CD4-positive, alpha-beta T cell treated with Interleukin-17A for 1 hour (primary cell): Measurements from ENCODE around the gene SCN5A.
A peak's percentile ranks its signal among the peaks of the same experiment; 100 is the strongest.

Experiments used
- DNase-seq: peaks from one replicate; pipeline ENCODE4 v3.0.0-alpha.2; 2020

Gene SCN5A

DNA sequence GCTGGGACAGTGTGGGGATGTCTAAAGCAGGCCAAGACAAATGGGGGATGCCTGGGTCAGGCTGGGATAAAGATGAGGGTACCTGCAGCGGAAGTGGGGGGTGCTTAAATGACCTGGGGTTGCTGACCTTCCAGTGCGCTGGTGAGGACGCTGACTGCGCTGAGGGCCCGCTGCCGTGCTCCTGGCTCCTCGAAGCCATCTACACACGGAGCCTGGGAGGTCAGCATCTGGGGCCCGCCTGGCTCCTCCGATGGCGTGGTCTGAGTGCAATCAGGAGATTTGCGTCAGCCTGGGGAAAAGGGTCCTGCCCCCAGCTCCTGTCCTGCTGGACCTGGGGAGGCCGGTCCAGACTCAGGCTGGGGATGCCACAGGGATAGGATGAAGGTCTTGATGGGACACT, 50.7 kb downstream of the SCN5A start:
- no peak for DNase-seq

DNA sequence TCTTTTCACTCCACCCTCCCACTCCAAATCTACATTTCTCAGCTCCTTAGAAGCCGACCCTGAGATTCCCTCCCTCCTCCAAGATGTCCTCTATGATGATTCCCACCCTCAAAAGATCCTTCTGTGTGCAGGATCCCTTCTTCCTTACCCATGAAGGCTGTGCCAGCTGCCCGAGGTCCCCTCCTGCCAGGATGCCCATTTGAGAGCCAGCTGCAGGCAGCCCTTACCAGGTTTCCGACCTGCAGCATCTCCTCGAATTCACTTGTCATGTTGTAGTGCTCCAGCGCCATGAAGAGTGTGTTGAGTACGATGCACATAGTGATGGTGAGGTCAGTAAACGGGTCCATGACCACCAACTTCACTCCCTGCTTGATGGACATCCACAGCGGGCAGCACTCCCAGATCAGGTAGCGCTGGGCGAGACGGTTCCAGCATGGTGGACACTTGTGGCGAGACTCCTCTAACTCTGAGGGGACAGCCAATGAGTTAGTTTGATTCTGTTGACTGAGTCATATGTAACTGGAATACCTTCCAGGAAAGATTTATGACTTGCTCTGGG, 51.9 kb downstream of the SCN5A start:
- DNase-seq: no peak

DNA sequence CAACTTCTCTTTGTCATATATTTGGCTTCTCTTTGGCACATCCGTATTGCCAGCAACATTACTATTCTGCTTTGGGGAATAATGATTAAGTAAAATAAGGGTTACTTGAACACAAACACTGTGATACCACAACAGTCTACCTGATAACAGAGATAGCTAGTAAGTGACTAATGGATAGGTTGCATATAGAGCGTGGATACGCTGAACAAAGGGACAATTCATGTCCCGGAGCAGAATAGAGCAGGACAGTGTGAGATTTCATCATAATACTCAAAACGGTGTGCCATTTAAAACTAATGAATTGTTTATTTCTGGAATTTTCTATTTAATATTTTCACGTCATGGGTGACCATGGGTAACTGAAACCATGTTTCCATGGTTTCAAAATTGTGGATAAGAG, 54.1 kb downstream of the SCN5A start:
- no peak for DNase-seq

DNA sequence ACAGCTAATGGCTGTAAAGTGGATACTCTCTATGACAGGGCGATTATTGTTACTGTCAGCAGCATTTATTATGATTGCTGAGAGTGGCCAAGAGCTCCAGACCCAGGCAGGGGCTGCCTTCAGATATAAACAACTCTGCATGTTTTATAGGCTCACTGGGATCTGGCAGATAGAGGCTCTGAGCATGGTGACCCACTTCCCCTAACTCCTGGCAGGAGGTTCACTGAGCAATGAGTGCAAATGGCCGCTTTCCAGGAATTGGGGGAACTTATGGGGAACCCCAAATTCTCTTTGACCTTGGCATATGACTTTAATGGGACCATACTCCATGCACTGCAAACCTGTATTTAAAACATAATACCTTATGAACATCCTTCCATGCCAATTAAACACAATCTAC, 59.0 kb downstream of the SCN5A start:
- DNase-seq: no peak

DNA sequence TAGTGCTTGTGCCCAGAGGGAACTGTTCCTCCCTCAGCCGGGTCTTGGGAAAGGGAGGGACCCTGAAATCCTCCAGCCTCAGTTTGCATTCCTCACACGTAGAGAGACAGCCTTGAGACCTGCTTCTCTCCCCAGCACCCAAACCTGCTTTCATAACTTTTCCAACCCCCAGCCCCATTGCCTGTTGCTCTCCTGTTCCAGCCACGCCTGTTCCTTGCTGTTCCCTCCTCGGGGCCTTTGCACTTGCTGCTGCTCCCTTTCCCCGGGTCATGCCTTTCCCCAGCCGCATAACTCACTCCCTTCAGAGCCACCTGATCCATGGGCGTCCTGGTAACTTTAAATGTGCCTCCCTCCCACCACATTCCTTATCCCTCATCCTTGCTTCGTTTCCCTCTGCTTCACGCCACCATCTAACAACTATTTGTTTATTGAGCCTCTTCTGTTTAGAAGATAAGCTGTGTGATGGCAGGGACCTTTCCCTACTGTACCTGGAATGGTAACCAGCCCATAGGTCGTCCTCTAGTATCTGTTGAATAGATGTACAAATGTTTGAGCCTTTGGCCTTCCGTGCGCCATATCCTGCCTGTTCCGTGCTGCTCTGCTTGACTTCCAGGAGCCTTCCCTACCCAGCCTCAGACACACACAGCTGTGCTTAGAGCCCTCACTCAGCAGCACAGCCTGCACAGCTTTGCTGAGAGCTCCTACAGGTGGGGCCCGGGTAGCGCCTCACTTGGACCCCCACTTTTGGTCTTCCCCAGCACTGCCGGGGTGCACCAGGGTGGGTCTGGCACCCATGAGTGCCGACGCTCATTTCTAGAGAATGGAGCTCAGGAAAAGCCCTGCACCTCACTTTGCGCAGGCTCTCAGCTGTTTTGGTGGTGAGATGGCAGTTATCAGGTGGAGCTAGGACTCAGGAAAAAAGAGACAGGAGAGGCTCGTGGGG, 60.2 kb downstream of the SCN5A start:
- DNase-seq: no peak

DNA sequence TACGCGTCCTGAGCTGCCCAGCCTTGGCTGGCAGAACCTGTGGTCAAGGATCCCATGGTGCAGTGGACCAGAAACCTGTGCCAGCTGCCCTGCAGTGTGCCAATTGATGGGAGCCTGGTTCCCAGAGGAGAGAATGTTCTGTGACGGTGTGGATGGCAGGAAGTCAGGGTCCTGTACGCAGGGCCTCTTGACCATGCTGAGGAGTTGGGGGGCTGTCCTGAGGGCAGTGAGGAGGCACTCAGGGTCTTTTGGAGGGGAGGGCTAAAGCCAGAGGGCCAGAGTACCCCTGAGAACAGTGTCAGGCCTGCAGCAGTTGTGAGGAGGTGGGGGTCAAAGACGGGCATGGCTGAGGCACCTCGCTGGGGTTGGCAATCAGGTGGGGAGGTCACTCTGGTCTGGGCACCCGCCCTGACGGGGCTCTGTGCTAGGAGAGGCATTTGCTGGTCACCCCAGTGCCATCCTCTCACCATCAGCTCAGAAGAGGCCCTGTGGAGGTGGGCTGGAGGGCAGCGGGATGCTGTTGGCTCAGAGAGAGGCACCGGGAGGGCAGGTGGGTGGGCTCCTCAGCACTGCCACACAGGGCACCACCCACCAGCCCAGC, 61.0 kb downstream of the SCN5A start:
- DNase-seq: no peak

DNA sequence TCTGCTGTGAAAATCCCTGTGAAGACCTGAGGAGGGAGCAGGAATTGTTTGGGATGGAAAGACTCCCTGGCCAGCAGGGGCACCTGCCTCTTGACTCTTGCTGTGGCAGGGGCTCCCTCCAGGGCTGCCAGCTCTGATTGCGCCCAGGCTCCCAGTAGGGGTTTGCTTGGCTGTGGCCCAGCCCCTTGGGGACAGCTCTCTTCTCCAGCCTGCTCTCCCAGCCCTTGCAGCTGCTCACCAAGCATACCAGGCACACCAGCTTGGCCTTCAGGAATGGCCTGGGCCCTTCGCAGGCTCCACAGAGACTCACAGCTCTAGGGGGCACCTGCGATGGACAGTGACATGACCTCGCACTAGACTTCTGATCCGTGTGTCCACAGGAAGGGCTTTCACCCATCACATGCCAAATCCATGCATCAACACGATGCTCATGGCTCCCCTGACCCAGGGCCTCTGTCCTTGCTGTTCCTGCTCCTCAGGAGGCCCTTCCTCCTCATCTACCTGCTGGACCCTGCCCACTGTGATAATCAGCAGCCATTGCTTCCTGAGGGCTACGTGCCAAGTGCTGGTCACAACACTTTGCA, 61.8 kb downstream of the SCN5A start:
- no peak for DNase-seq

DNA sequence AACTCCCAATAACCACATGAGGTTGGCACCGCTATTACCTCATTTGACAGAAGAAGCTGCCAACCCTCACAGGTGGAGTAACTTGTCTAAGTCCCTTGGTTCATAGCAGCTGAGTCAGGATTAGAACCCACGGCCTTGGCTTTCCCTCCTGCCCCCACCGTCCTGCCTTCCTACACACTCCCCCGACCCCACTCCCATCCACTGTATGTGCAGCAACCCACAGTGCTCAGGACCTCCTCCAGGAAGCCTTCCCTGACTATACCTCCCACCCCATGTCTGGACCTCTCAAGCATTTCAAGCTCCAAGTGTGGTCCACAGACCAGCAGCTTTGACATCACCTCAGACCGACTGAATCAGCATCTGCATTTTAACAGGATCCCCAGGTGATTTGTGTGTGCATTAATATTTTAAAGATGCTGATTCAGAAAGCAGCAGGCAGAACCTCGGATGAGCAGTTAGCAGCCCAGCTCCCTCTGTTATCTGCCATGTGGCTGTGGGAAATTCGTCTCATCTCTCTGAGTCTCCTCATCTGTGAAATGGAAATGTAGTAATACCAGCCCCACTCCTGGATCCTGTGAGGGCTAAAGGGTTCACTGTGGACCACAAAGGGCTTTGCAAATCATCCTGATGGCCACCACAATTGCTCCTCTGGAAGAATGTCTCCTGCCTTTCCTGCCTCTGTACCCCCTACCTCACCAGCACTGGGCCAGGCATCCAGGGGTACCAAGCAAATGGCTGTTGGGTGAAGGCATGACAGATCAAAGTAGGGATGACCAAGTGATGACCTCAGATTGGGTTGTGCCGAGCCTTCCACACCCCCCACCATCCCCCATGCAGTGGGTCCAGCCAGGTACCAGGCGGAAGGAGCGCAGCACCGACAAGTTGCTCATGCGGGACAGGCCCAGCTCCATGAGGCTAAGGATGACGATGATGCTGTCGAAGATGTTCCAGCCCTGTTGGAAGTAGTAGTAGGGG, 62.7 kb downstream of the SCN5A start:
- no peak for DNase-seq

DNA sequence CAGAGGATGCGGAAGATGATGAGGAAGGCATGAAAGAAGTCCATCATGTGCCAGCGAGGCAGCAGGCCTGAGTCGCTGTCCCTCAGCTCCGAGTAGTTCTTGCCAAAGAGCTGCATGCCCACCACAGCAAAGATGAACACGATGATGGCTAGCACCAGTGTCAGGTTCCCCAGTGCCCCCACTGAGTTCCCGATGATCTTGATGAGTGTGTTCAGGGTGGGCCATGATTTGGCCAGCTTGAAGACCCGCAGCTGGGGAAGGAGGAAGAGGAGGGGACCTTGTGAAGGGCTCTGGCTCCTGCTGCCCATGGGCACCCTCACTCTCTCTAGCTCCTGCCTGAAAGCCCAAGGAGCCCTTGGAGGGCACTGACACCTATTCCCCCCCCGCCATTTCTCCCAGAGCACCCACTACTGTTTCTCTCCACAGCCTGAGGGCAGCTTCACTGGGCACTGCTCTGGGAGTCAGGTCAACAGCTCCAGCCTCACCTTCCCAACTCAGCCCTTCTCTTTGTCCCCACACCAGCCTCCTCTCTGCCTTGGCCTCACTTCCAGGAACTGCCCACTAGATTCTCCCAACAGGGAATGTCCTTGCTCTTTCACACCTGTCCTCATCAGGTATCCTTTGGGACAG, 63.6 kb downstream of the SCN5A start:
- DNase-seq: no peak

DNA sequence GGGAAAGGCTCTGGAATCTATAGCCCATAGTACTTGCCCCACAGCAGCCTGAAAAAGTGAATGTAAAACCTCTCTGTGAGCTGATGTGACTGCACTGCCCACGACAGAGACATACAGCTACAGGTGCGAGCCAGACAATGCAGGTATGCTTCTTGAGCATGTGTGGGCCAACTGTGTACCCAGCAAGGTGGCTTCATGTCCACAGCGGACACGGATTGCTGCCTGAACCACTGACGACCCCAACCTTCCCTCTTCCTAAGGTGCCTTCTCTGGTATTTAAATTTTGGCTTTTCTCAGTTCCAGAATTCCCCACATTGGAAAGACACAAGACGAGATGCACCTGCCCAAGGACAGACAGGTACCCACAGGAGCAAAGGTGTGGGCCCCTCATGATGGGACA, 65.8 kb downstream of the SCN5A start:
- DNase-seq: no peak

DNA sequence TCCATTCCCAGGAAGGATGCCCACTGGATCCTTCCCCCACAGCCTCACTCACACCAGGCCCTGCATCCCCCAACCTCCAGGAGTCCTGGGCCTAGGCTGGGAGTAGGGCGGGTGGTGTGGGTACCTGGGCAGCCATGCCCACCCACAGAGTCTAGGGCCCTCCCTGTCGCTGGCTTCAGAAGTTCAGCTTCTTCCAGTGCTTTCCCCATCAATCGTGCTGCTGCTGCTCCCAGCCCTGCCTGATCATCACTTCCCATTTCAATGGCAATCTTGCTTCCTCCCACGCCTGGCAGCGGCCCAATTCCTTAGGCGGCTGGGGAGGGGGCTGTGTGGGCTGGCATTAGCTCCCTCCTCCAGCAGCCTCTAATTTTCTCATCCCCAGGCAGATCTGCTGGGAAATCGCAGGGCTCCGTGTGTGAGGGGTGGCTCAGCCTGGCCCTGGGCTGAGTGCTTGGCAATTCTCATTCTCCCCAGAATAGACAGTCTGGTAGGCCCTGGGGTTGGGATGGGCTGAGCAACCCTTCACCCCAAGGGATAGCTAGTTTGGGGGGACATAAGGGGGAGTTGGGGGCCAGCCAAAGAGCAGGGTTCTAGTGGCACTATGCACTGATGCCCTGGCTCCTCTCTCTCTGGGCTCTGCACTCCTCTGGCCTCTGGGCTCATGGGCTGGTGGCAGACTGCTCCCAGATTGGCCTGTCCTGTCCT, 66.4 kb downstream of the SCN5A start:
- no peak for DNase-seq

DNA sequence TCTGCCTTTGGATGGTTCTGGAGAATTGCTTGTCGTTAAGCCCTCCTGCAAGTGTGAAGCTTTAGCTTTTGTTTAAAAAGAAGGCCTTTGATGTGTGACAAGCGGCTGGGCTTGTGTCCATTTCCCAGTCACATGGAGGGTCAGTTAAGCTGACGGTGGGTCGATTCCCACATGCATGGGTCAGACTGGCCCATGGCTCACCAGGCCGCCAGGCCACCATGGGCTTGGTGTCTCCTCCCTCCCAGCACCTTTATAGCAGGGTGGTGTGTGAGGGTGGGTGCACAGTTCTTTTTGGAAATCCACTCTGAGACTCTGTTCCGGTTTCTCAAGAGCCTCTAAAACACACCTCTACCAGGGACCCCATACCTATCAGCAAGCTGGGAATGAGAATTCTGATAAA, 67.2 kb downstream of the SCN5A start:
- no peak for DNase-seq

DNA sequence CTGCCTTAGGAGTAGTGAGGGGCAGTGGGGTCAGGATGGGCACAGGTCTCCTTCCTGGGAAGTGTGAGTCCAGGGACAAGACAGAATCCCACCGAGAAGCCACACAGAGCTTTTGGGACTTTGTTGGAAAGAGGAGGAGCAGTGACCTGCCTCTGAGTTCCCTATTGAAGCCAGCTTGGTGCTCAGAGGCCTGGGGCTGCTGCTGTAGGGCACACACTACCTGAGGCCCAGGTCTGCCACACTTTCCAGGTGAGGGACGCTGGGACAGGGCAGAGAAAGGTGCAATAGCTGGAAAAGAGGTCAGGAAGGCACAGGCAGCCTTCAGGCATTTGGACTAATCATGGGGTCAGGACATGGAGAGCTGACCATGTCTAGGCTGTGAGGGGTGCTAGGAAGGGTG, 67.7 kb downstream of the SCN5A start:
- DNase-seq: no peak

DNA sequence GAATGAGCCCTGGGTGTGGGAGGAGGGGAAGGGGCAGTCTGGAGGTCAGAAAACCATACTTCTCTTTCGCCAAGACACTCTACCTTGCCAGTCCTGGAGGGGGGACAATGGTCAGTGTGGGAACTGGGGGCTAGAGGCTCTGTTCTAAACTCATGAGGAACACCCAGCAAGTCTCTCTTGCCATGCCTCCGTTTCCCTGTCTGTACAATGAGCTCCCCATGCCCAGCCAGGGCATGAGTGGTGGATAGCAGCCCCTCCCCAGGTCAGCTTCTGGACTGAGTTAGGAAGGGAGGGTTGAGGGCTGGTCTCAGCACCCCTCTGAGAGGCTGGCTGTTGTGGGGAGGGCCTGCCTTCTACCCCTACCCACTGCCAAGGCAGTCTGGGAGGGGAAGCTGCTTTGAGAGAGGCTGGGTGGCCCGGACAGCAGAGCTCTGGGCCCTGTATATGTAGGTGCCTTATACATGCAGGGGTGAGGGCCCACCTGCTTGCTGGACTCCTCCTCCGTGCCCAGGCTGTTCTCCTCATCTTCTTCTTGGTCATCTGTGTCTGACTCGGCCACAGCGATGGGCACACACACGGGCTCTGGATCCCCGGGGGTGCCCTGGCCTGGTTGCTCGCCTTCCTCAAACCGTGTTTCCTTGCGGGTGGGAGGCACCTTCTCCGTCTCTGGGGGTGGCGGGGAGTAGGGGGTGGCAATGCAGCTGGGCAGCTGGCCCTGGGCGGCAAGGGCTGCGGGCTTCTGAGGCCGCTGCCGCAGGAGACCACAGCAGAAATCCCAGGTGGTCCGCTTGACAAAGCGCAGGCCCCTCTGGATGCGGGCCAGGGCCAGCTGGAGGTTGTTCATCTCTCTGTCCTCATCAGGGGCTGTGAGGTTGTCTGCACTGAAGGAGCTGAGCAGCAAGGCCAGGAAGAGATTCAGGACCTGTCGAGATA, 68.8 kb downstream of the SCN5A start:
- DNase-seq: no peak

DNA sequence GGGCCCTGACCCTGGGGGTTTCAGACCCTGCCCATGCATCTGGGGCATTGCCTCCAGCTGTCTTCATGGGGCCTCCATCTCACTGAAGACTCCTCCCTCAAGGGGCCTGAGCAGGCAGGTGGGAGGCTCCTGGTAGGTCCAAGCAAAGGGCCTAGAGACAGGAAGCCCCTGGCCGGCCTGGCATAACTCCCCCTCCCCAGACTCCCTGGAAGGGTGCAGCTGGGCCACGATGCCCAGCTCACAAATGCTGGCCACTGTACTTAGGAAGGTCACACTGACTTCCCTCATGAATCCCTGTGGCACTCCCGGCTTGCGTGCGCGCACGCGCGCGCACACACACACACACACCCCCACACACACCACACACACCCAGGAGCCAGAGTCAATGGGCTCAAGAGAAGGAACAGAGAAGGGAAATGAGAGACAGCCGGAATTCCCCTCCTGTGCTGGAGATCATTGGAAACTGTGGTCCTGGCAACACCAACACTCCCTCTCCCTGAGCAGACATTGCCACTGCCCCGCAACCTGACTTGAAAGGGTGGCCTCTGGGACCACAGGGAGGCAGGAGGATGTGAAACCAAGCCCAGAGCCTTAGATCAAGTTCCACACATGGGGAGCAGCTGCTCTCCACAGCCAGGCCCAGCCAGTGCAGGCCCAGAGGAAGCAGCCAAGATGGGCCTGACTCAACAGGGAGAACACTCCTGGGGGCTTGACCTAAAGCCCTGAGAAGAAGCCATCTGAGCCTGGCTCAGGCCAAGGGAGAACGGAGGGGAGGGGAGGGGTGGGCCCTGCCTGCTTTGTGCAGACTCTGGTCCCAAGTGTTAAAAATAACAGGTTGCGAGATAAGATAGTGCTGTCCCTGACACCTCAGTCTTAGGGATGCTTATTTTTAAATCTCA, 69.7 kb downstream of the SCN5A start:
- peak; percentile 7 for DNase-seq

DNA sequence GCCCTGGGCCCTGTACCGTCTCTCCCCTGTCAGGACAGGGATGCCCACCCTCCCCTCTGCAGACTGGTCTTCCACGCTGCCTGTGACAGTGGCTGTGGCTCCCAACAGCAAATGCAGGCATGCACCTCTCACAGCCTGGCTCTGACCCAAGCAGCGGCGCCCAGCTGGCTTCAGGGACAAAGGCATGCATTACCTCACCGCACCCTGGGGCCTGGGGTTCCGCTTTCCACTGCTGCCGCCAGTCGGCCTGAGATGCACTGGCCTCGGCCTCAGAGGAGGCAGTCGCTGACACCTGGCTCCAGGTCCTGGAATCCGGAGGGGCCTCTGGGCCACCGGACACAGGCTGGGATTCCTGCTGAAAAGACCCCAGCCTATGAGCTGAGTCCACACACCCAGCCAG, 70.3 kb downstream of the SCN5A start:
- no peak for DNase-seq

DNA sequence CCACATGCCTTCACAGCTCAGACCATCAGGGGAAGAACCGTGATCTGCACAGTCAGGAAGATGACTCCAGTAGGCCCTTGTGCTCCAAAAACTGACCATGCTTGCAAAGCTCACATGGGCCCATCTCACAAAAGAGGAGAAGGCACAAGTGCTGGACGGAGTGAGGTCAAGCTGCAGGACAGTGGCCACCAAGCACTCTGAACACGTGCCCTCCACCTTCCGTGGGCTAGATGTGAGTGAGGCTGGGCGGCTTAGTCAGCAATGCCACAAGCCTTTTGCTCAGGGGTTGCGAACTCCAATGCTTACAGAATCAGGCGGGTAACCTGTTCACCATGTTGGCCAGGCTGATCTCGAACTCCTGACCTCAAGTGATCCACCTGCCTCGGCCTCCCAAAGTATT, 70.9 kb downstream of the SCN5A start:
- DNase-seq: no peak

DNA sequence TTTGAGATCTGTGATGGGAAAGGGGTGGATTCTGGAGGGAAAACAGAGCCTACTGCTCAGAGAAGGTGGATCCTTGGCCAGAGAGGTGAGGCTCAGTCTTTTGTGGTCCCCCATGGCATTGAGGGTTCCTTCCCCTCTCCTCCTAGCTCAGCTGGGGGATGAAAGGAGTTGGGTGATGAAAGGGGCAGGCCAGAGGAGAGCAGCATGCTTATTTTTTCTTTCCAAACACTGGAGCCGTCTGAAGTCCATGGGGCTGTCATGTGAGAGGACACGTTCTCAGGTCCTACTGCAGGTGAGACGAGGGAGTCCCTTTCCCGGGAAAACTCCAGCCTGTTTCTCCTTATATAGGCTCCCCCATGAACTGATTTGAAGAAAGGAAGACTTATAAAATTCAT, 71.4 kb downstream of the SCN5A start:
- DNase-seq: no peak

DNA sequence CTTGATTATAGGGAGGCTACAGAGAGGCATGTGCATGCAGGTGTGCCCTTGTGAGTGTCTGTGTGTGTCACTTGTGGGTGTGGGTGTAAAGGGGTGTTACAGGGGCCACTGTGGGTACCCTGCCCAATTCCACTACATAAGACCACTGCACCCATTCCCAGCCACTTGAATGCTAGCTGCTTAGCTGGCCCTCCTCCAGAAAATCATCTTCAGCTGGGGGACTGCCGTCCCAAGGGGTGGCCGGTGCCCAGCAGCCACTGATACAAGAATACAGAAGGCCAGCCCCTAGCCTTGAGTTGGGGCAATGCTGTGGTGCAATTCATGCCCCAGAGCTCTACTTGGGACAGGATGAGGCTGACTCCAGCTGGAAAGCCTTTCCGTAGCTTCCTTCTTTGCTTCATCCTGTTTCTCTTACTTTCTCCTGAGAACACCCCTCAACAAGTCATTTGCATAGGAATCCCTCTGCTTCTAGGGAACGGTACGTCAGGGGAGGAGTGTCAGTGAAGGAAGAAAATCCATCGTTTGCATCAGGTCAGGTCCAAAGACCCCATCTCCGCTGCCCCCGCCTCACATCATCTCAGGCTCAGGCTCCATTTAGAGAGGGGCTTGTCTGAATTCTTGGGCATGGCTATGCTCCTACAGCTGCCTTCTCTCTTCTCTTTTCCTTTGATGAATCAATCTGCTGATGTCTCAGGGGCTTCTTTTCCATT, 72.0 kb downstream of the SCN5A start:
- DNase-seq: no peak
